GM21529 (cell line): Measurements from ENCODE around the gene ITGAE.
"Not testable (repeated sequence)": the region's sequence is repeated elsewhere in the genome, so short reads cannot be mapped to it uniquely, and the experiment has no call there.

Source experiments
- ATAC-seq: cut with Tn5 transposase; IDR thresholded peaks from one replicate; pipeline ENCODE4 v1.9.1; 2021; ENCODE audit not compliant: unreplicated experiment

The ITGAE gene

GRCh38 chr17:3795390-3796102 lies 5.4 kb downstream of the ITGAE start:
- no peak for ATAC-seq

GRCh38 chr17:3794557-3795389 lies 6.2 kb downstream of the ITGAE start:
- no peak for ATAC-seq

- not testable (repeated sequence) for ATAC-seq
These were observed 6.8 kb downstream of the ITGAE start for GRCh38 chr17:3794152-3794551.

- ATAC-seq: not testable (repeated sequence)
These were observed 7.7 kb downstream of the ITGAE start for GRCh38 chr17:3793258-3793657.

GRCh38 chr17:3792481-3792880 lies 8.5 kb downstream of the ITGAE start:
- ATAC-seq: no peak

GRCh38 chr17:3788200-3788599 lies 12.8 kb downstream of the ITGAE start:
- no peak for ATAC-seq

- ATAC-seq: not testable (repeated sequence)
These were observed 15.7 kb downstream of the ITGAE start for GRCh38 chr17:3785323-3785722.

- ATAC-seq: no peak
These were observed 18.2 kb downstream of the ITGAE start for GRCh38 chr17:3782751-3783150.

GRCh38 chr17:3780986-3781385 lies 20.0 kb downstream of the ITGAE start:
- ATAC-seq: no peak

- ATAC-seq: no peak
These were observed 23.4 kb downstream of the ITGAE start for GRCh38 chr17:3777366-3778120.

GRCh38 chr17:3773966-3774365 lies 27.0 kb downstream of the ITGAE start:
- no peak for ATAC-seq

GRCh38 chr17:3773511-3773910 lies 27.5 kb downstream of the ITGAE start:
- ATAC-seq: no peak

GRCh38 chr17:3772764-3773163 lies 28.2 kb downstream of the ITGAE start:
- ATAC-seq: no peak

- ATAC-seq: no peak
These were observed 29.8 kb downstream of the ITGAE start for GRCh38 chr17:3771140-3771539.

- ATAC-seq: no peak
These were observed 30.5 kb downstream of the ITGAE start for GRCh38 chr17:3770466-3770865.

GRCh38 chr17:3768769-3769168 lies 32.2 kb downstream of the ITGAE start:
- ATAC-seq: no peak

- ATAC-seq: no peak
These were observed 32.6 kb downstream of the ITGAE start for GRCh38 chr17:3768341-3768740.

- ATAC-seq: no peak
These were observed 34.2 kb downstream of the ITGAE start for GRCh38 chr17:3766779-3767178.

- ATAC-seq: no peak
These were observed 35.0 kb downstream of the ITGAE start for GRCh38 chr17:3765981-3766380.

GRCh38 chr17:3763777-3764170 lies 37.2 kb downstream of the ITGAE start:
- no peak for ATAC-seq

- ATAC-seq: no peak
These were observed 37.8 kb downstream of the ITGAE start for GRCh38 chr17:3762922-3763776.
